Measurements from ENCODE around the gene CELSR2.
"Not testable (repeated sequence)": the region's sequence is repeated elsewhere in the genome, so short reads cannot be mapped to it uniquely, and the experiment has no call there.

Gene CELSR2

GRCh38 chr1:109274533-109275476, 25.5 kb downstream of the CELSR2 start:
- peaks cover 10% of the 10 kb centered on the region for H3K36me3 Mint-ChIP-seq
- H3K27ac Mint-ChIP-seq: no peak overlapping the region
- H3K9me3 Mint-ChIP-seq: no peaks in the 10 kb centered on the region
- peaks cover 6% of the 10 kb centered on the region for H3K4me1 Mint-ChIP-seq
- ATAC-seq (no peak), DNase-seq (ENCODE audit: low spot score in 2 of 2) (no peak)
- no peak overlapping the region for H3K4me3 Mint-ChIP-seq

- DNase-seq (ENCODE audit: low spot score in 2 of 2): no peak
- peaks cover 6% of the 10 kb centered on the region for H3K4me1 Mint-ChIP-seq
- no peak overlapping the region for H3K27ac Mint-ChIP-seq
- H3K4me3 Mint-ChIP-seq: no peak overlapping the region
- no peak for ATAC-seq
- no peaks in the 10 kb centered on the region for H3K9me3 Mint-ChIP-seq
- H3K36me3 Mint-ChIP-seq: peaks cover 11% of the 10 kb centered on the region
These were observed 26.5 kb downstream of the CELSR2 start for GRCh38 chr1:109275706-109276345.

- Mint-ChIP-seq H3K4me1 (peaks cover 14% of the 10 kb centered on the region), H3K9me3 (no peaks in the 10 kb centered on the region), H3K27ac (peak overlapping the region; percentile 41), H3K4me3 (no peak overlapping the region), H3K36me3 (peaks cover 11% of the 10 kb centered on the region)
- DNase-seq (ENCODE audit: low spot score in 2 of 2) (peak; percentile 64 to 87), ATAC-seq (peak; percentile 89)
These were observed 28.3 kb downstream of the CELSR2 start for GRCh38 chr1:109277434-109278204.

- Mint-ChIP-seq H3K4me3 (no peak overlapping the region), H3K9me3 (no peaks in the 10 kb centered on the region), H3K4me1 (peaks cover 20% of the 10 kb centered on the region), H3K36me3 (peaks cover 17% of the 10 kb centered on the region), H3K27ac (peak overlapping the region; percentile 30)
- DNase-seq (ENCODE audit: low spot score in 2 of 2) (no peak), ATAC-seq (no peak)
These were observed 30.4 kb downstream of the CELSR2 start for GRCh38 chr1:109279615-109280278.

GRCh38 chr1:109280862-109281261, 31.5 kb downstream of the CELSR2 start:
- DNase-seq (ENCODE audit: low spot score in 2 of 2) (no peak), ATAC-seq (no peak)
- Mint-ChIP-seq H3K27ac (no peak overlapping the region), H3K36me3 (peaks cover 17% of the 10 kb centered on the region), H3K9me3 (no peaks in the 10 kb centered on the region), H3K4me3 (no peak overlapping the region), H3K4me1 (peaks cover 20% of the 10 kb centered on the region)

GRCh38 chr1:109281680-109282496, 32.5 kb downstream of the CELSR2 start:
- DNase-seq (ENCODE audit: low spot score in 2 of 2) (no peak), ATAC-seq (no peak)
- Mint-ChIP-seq H3K4me3 (peak overlapping the region; percentile 94), H3K9me3 (no peaks in the 10 kb centered on the region), H3K36me3 (peaks cover 17% of the 10 kb centered on the region), H3K4me1 (peaks cover 19% of the 10 kb centered on the region), H3K27ac (peak overlapping the region; percentile 92)

- H3K4me3 Mint-ChIP-seq: peak overlapping the region; percentile 94
- peaks cover 17% of the 10 kb centered on the region for H3K36me3 Mint-ChIP-seq
- H3K27ac Mint-ChIP-seq: peak overlapping the region; percentile 92
- DNase-seq (ENCODE audit: low spot score in 2 of 2) (no peak), ATAC-seq (no peak)
- peaks cover 14% of the 10 kb centered on the region for H3K4me1 Mint-ChIP-seq
- H3K9me3 Mint-ChIP-seq: no peaks in the 10 kb centered on the region
These were observed 33.2 kb downstream of the CELSR2 start for GRCh38 chr1:109282497-109282951.

GRCh38 chr1:109282952-109283747, 33.8 kb downstream of the CELSR2 start, which contains the start of gene PSRC1:
TSS of gene PSRC1 (minus strand) at chr1:109283145.
- H3K36me3 Mint-ChIP-seq: peaks cover 17% of the 10 kb centered on the region
- H3K9me3 Mint-ChIP-seq: no peaks in the 10 kb centered on the region
- peaks cover 14% of the 10 kb centered on the region for H3K4me1 Mint-ChIP-seq

GRCh38 chr1:109283748-109284600, 34.6 kb downstream of the CELSR2 start:
- H3K4me1 Mint-ChIP-seq: peaks cover 14% of the 10 kb centered on the region
- peak overlapping the region; percentile 94 for H3K4me3 Mint-ChIP-seq
- H3K27ac Mint-ChIP-seq: peak overlapping the region; percentile 92
- DNase-seq (ENCODE audit: low spot score in 2 of 2) (no peak), ATAC-seq (no peak)
- H3K36me3 Mint-ChIP-seq: peaks cover 16% of the 10 kb centered on the region
- H3K9me3 Mint-ChIP-seq: no peaks in the 10 kb centered on the region

More at GRCh38 chr1:109282952-109283747, 33.8 kb downstream of the CELSR2 start, which contains the start of gene PSRC1:
- ATAC-seq (peak; percentile 96), DNase-seq (ENCODE audit: low spot score in 2 of 2) (peak; percentile 83 to 98)
- peak within 1 kb of the TSS; percentile 92 for H3K27ac Mint-ChIP-seq
- peak within 1 kb of the TSS; percentile 94 for H3K4me3 Mint-ChIP-seq

GRCh38 chr1:109286762-109287161, 37.4 kb downstream of the CELSR2 start:
- not testable (repeated sequence) for H3K4me3 Mint-ChIP-seq; H3K9me3 Mint-ChIP-seq; H3K27ac Mint-ChIP-seq; H3K36me3 Mint-ChIP-seq; ATAC-seq; DNase-seq (ENCODE audit: low spot score in 2 of 2)
- peaks cover 14% of the 10 kb centered on the region for H3K4me1 Mint-ChIP-seq

- DNase-seq (ENCODE audit: low spot score in 2 of 2) (no peak), ATAC-seq (no peak)
- Mint-ChIP-seq H3K4me1 (no peaks in the 10 kb centered on the region), H3K27ac (no peak overlapping the region), H3K4me3 (no peak overlapping the region), H3K9me3 (no peaks in the 10 kb centered on the region), H3K36me3 (no peaks in the 10 kb centered on the region)
These were observed 40.8 kb downstream of the CELSR2 start for GRCh38 chr1:109290137-109290536.

GRCh38 chr1:109290998-109291397, 41.7 kb downstream of the CELSR2 start:
- DNase-seq (ENCODE audit: low spot score in 2 of 2): no peak
- no peak overlapping the region for H3K4me3 Mint-ChIP-seq
- H3K27ac Mint-ChIP-seq: no peak overlapping the region
- ATAC-seq: no peak
- no peaks in the 10 kb centered on the region for H3K4me1 Mint-ChIP-seq
- no peaks in the 10 kb centered on the region for H3K9me3 Mint-ChIP-seq
- no peaks in the 10 kb centered on the region for H3K36me3 Mint-ChIP-seq

- Mint-ChIP-seq H3K27ac (no peak overlapping the region), H3K9me3 (no peaks in the 10 kb centered on the region), H3K36me3 (no peaks in the 10 kb centered on the region), H3K4me3 (no peak overlapping the region), H3K4me1 (no peaks in the 10 kb centered on the region)
- ATAC-seq (no peak), DNase-seq (ENCODE audit: low spot score in 2 of 2) (no peak)
These were observed 43.0 kb downstream of the CELSR2 start for GRCh38 chr1:109292364-109292763.

All from stimulated activated effector memory CD8-positive, alpha-beta T cell treated with anti-CD3 and anti-CD28 coated beads, Interleukin-12 subunit alpha, Interleukin-12 subunit beta, amount 100 ng/mL, for 72 hours (primary cell).